Measurements from ENCODE around the gene C2orf92.

C2orf92 gene

GRCh38 chr2:97730245-97730644 is 60.7 kb downstream of the C2orf92 start:
- DNase-seq (ENCODE audit: low read depth): no peak

- DNase-seq (ENCODE audit: low read depth): no peak
Measured at GRCh38 chr2:97731274-97732020, 61.9 kb downstream of the C2orf92 start.

GRCh38 chr2:97732436-97733340 is 63.2 kb downstream of the C2orf92 start:
- DNase-seq (ENCODE audit: low read depth): no peak

GRCh38 chr2:97733341-97734035 is 64.0 kb downstream of the C2orf92 start:
- no peak for DNase-seq (ENCODE audit: low read depth)

- DNase-seq (ENCODE audit: low read depth): no peak
Measured at GRCh38 chr2:97734061-97735051, 64.8 kb downstream of the C2orf92 start.

GRCh38 chr2:97735161-97735561 is 65.6 kb downstream of the C2orf92 start:
- no peak for DNase-seq (ENCODE audit: low read depth)

GRCh38 chr2:97736185-97736584 is 66.7 kb downstream of the C2orf92 start:
- DNase-seq (ENCODE audit: low read depth): no peak

- DNase-seq (ENCODE audit: low read depth): no peak
Measured at GRCh38 chr2:97736608-97737330, 67.3 kb downstream of the C2orf92 start.

GRCh38 chr2:97737421-97738178 is 68.1 kb downstream of the C2orf92 start:
- DNase-seq (ENCODE audit: low read depth): no peak

GRCh38 chr2:97738179-97739019 is 68.9 kb downstream of the C2orf92 start:
- no peak for DNase-seq (ENCODE audit: low read depth)

GRCh38 chr2:97739020-97739892 is 69.7 kb downstream of the C2orf92 start:
- no peak for DNase-seq (ENCODE audit: low read depth)

GRCh38 chr2:97739893-97740245 is 70.4 kb downstream of the C2orf92 start:
- no peak for DNase-seq (ENCODE audit: low read depth)

- DNase-seq (ENCODE audit: low read depth): no peak
Measured at GRCh38 chr2:97740590-97741182, 71.2 kb downstream of the C2orf92 start.

GRCh38 chr2:97741251-97741650 is 71.7 kb downstream of the C2orf92 start:
- DNase-seq (ENCODE audit: low read depth): no peak

- no peak for DNase-seq (ENCODE audit: low read depth)
Measured at GRCh38 chr2:97741686-97742085, 72.2 kb downstream of the C2orf92 start.

GRCh38 chr2:97742381-97742847 is 72.9 kb downstream of the C2orf92 start:
- DNase-seq (ENCODE audit: low read depth): no peak

GRCh38 chr2:97743913-97744312 is 74.4 kb downstream of the C2orf92 start:
- DNase-seq (ENCODE audit: low read depth): no peak

Data from CMK (cell line).